ENCODE measurements around the gene C19orf33. TPM values are rescaled to one million over a fixed set of nuclear protein-coding genes. Genes with fewer than 3 reads are reported as not detected.
A peak's percentile ranks its signal among the peaks of the same experiment; 100 is the strongest.

C19orf33 gene
- total and polyA plus RNA-seq, 9 of the 15 experiments (the other 6 are each of a cell fraction or from before 2014, with no cell fraction given): 3.2 TPM; not detected in 8

DNA sequence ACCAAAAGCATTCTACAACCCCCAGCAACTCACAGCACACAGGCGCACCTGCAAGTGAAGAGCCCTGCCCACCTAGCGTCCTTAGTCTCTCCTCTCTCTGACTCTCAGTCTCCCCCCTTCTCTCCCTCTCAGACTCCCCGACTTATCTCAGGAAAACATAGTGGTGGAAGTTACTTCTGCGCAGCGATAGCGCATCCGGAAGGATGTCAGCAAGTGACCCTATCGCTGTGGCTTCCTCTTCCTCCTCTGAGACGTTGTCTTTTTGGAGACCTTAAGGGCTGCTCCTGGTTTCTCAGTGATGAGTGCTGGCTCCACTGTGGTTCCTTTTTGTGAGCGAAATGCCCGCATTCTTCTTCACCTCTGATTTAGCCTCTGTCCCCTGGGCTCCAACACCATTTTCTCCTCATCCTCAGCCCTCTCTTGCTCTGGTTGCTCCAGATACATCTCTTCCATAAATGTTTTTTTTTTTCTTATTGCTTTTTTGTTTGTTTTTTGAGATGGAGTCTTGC is 13.1 kb downstream of the C19orf33 start (continued):
- TF ChIP-seq NR2C1 (IDR thresholded peaks at IDR 0.05) (peak; percentile 67), NR2C1 (tag; IDR thresholded peaks at IDR 0.05) (peak; percentile 74; the same call in 1 of the 2 replicates), ZNF445 (CRISPR knock-in tag; IDR thresholded peaks at IDR 0.05; ENCODE audit: low read depth) (no peak), TRIM28 (IDR thresholded peaks at IDR 0.05) (peak; percentile 85), RNF2 (IDR thresholded peaks at IDR 0.05) (peak; percentile 98), TEAD4 (IDR thresholded peaks at IDR 0.05; ENCODE audit: low read length) (peak; percentile 97), TEAD4 (CRISPR knock-in tag; IDR thresholded peaks at IDR 0.05; ENCODE audit: borderline replicate concordance) (no peak), ZNF644 (tag; IDR thresholded peaks at IDR 0.05; ENCODE audit: low read depth) (no peak), HDAC2 (IDR thresholded peaks at IDR 0.05) (peak; percentile 88), NFATC3 (IDR thresholded peaks at IDR 0.05) (no peak; the same call in 1 of the 2 replicates), SRSF3 (IDR thresholded peaks at IDR 0.05; ENCODE audit: insufficient read depth, low read length) (no peak), MEIS2 (IDR thresholded peaks at IDR 0.05; ENCODE audit: partially characterized antibody) (peak; percentile 82)
- TF ChIP-seq, protein P1, sequence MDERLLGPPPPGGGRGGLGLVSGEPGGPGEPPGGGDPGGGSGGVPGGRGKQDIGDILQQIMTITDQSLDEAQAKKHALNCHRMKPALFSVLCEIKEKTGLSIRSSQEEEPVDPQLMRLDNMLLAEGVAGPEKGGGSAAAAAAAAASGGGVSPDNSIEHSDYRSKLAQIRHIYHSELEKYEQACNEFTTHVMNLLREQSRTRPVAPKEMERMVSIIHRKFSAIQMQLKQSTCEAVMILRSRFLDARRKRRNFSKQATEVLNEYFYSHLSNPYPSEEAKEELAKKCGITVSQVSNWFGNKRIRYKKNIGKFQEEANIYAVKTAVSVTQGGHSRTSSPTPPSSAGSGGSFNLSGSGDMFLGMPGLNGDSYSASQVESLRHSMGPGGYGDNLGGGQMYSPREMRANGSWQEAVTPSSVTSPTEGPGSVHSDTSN (CRISPR knock-in tag; IDR thresholded peaks at IDR 0.05; ENCODE audit: low read depth): no peak
- TF ChIP-seq, protein P1 (tag; conservative IDR thresholded peaks at IDR 0.05; ENCODE audit: low read depth): no peak; the same call in 1 of the 2 replicates
- TF ChIP-seq, protein P2, sequence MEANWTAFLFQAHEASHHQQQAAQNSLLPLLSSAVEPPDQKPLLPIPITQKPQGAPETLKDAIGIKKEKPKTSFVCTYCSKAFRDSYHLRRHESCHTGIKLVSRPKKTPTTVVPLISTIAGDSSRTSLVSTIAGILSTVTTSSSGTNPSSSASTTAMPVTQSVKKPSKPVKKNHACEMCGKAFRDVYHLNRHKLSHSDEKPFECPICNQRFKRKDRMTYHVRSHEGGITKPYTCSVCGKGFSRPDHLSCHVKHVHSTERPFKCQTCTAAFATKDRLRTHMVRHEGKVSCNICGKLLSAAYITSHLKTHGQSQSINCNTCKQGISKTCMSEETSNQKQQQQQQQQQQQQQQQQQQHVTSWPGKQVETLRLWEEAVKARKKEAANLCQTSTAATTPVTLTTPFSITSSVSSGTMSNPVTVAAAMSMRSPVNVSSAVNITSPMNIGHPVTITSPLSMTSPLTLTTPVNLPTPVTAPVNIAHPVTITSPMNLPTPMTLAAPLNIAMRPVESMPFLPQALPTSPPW (CRISPR knock-in tag; IDR thresholded peaks at IDR 0.05): peak; percentile 97

All from K562 (cell line).